Neural progenitor cell (in vitro differentiated cells): ENCODE data around the gene LSP1. TPM values are rescaled to one million over a fixed set of nuclear protein-coding genes. Genes with fewer than 3 reads are reported as not detected.
"Not testable (repeated sequence)": the region's sequence is repeated elsewhere in the genome, so short reads cannot be mapped to it uniquely, and the experiment has no call there.

Experiments used
- DNase-seq: peaks from one replicate; pipeline ENCODE4 v3.0.0-alpha.2; 2016; ENCODE audit warnings: low spot score
- H2AFZ ChIP-seq: fragments of 200-600 bp; sonication (generic); replicated peaks from 2 replicates; pipeline ENCODE4 v1.6.1; 2016; ENCODE audit warnings: antibody characterized with exemption
- H3F3A ChIP-seq: fragments of 200-600 bp; sonication (generic); 2 replicates; pipeline ENCODE4 v1.6.1; 2016; ENCODE audit warnings: antibody characterized with exemption, low read depth
- H3K27ac ChIP-seq: fragments of 200-600 bp; sonication (generic); 2 replicates; pipeline ENCODE4 v1.5.1; 2016; ENCODE audit warnings: mild to moderate bottlenecking
- H3K27me3 ChIP-seq: fragments of 200-600 bp; sonication (generic); 2 replicates; pipeline ENCODE4 v1.6.1; 2016; ENCODE audit warnings: mild to moderate bottlenecking, moderate library complexity
- H3K36me3 ChIP-seq: fragments of 200-600 bp; sonication (generic); 2 replicates; pipeline ENCODE4 v1.5.1; 2016
- H3K4me1 ChIP-seq: fragments of 200-600 bp; sonication (generic); 2 replicates; pipeline ENCODE4 v1.6.1; 2016; ENCODE audit warnings: mixed run types
- H3K4me2 ChIP-seq: fragments of 200-600 bp; sonication (generic); 2 replicates; pipeline ENCODE4 v1.6.1; 2016
- H3K4me3 ChIP-seq: fragments of 200-600 bp; sonication (generic); 2 replicates; pipeline ENCODE4 v1.5.1; 2016
- H3K79me2 ChIP-seq: fragments of 200-600 bp; sonication (generic); 2 replicates; pipeline ENCODE4 v1.6.1; 2016; ENCODE audit warnings: low read depth
- H3K9ac ChIP-seq: fragments of 200-600 bp; sonication (generic); 2 replicates; pipeline ENCODE4 v1.6.1; 2016
- H3K9me3 ChIP-seq: fragments of 200-600 bp; sonication (generic); 2 replicates; pipeline ENCODE4 v1.5.1; 2016; ENCODE audit warnings: low read depth
- H4K20me1 ChIP-seq: fragments of 200-600 bp; sonication (generic); 2 replicates; pipeline ENCODE4 v1.6.1; 2016; ENCODE audit warnings: low read depth
- H3K27ac Mint-ChIP-seq: 3 replicates; pipeline ENCODE4 v1.8.0; 2021; ENCODE audit warnings: mixed read lengths
- H3K27me3 Mint-ChIP-seq: 2 replicates; pipeline ENCODE4 v1.8.0; 2022; ENCODE audit warnings: low read depth, mild to moderate bottlenecking, inconsistent platforms, moderate library complexity, mixed read lengths; ENCODE audit not compliant: insufficient read depth
- H3K36me3 Mint-ChIP-seq: 3 replicates; pipeline ENCODE4 v1.8.0; 2021; ENCODE audit warnings: mixed read lengths
- H3K4me1 Mint-ChIP-seq: 3 replicates; pipeline ENCODE4 v1.8.0; 2021; ENCODE audit warnings: mixed read lengths
- H3K4me3 Mint-ChIP-seq: 3 replicates; pipeline ENCODE4 v1.8.0; 2021; ENCODE audit warnings: mild to moderate bottlenecking, moderate library complexity, mixed read lengths
- H3K9me3 Mint-ChIP-seq: 3 replicates; pipeline ENCODE4 v1.8.0; 2020; ENCODE audit warnings: mixed read lengths
- EZH2 ChIP-seq: fragments of 200-600 bp; sonication (generic); IDR thresholded peaks from 2 replicates; pipeline ENCODE4 v1.6.1; 2017; ENCODE audit warnings: antibody characterized with exemption, mild to moderate bottlenecking, moderate library complexity
- EZH2phosphoT487 ChIP-seq: fragments of 200-600 bp; sonication (generic); IDR thresholded peaks from 2 replicates; pipeline ENCODE4 v1.6.1; 2017; ENCODE audit warnings: antibody characterized with exemption
- total RNA-seq: library from RNA; depleted of rRNA; stranded (reverse); fragments of >200 nt; gene quantifications from 2 replicates; pipeline ENCODE4 v1.2.3, GENCODE V29; 2015; ENCODE audit warnings: low replicate concordance
- TF ChIP-seq, protein P1 (sequence below): fragments of 200-600 bp; sonication (generic); IDR thresholded peaks from 2 replicates; pipeline ENCODE4 v1.5.1; 2017; ENCODE audit warnings: antibody characterized with exemption, mild to moderate bottlenecking

LSP1 gene, protein sequence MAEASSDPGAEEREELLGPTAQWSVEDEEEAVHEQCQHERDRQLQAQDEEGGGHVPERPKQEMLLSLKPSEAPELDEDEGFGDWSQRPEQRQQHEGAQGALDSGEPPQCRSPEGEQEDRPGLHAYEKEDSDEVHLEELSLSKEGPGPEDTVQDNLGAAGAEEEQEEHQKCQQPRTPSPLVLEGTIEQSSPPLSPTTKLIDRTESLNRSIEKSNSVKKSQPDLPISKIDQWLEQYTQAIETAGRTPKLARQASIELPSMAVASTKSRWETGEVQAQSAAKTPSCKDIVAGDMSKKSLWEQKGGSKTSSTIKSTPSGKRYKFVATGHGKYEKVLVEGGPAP
- not detected in 2 replicates for total RNA-seq

GRCh38 chr11:1852877-1853276 is at the start of gene LSP1:
Gene LSP1 (plus strand): TSS chr11:1853084. CDS start chr11:1853145, 61 bp downstream.
- Histone ChIP-seq H3K4me3 (no peak within 1 kb of the TSS), H3K9me3 (no peaks in the 10 kb centered on the region), H3K4me2 (no peak within 1 kb of the TSS), H2AFZ (no peak within 1 kb of the TSS), H3K27me3 (no peaks in the 10 kb centered on the region), H3F3A (no peaks in the 10 kb centered on the region), H4K20me1 (no peaks in the 10 kb centered on the region), H3K27ac (no peak within 1 kb of the TSS), H3K4me1 (no peaks in the 10 kb centered on the region), H3K79me2 (no peaks in the 10 kb centered on the region), H3K36me3 (no peaks in the 10 kb centered on the region), H3K9ac (no peak within 1 kb of the TSS)
- H3K4me1 Mint-ChIP-seq, result no peaks in the 10 kb centered on the region
- TF ChIP-seq EZH2phosphoT487 (no peak), EZH2 (no peak)
- TF ChIP-seq, protein P1, sequence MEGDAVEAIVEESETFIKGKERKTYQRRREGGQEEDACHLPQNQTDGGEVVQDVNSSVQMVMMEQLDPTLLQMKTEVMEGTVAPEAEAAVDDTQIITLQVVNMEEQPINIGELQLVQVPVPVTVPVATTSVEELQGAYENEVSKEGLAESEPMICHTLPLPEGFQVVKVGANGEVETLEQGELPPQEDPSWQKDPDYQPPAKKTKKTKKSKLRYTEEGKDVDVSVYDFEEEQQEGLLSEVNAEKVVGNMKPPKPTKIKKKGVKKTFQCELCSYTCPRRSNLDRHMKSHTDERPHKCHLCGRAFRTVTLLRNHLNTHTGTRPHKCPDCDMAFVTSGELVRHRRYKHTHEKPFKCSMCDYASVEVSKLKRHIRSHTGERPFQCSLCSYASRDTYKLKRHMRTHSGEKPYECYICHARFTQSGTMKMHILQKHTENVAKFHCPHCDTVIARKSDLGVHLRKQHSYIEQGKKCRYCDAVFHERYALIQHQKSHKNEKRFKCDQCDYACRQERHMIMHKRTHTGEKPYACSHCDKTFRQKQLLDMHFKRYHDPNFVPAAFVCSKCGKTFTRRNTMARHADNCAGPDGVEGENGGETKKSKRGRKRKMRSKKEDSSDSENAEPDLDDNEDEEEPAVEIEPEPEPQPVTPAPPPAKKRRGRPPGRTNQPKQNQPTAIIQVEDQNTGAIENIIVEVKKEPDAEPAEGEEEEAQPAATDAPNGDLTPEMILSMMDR, result no peak
- H3K4me3 Mint-ChIP-seq, result no peak within 1 kb of the TSS
- no peak within 1 kb of the TSS for H3K27ac Mint-ChIP-seq
- peaks cover 8% of the 10 kb centered on the region for H3K27me3 Mint-ChIP-seq
- no peaks in the 10 kb centered on the region for H3K36me3 Mint-ChIP-seq
- H3K9me3 Mint-ChIP-seq, result no peaks in the 10 kb centered on the region
- DNase-seq, result no peak

GRCh38 chr11:1803246-1803645 is 49.6 kb upstream of the LSP1 start:
- Histone ChIP-seq H3K4me3 (no peak overlapping the region), H3K4me1 (no peaks in the 10 kb centered on the region), H4K20me1 (no peaks in the 10 kb centered on the region), H3K4me2 (no peak overlapping the region), H3K27ac (no peak overlapping the region), H3K9ac (no peak overlapping the region), H3K36me3 (no peaks in the 10 kb centered on the region), H3F3A (no peaks in the 10 kb centered on the region), H3K9me3 (no peaks in the 10 kb centered on the region), H3K79me2 (no peaks in the 10 kb centered on the region), H3K27me3 (no peaks in the 10 kb centered on the region), H2AFZ (no peak overlapping the region)
- Mint-ChIP-seq H3K4me1 (no peaks in the 10 kb centered on the region), H3K4me3 (no peak overlapping the region), H3K27me3 (peaks cover 5% of the 10 kb centered on the region), H3K9me3 (no peaks in the 10 kb centered on the region), H3K36me3 (no peaks in the 10 kb centered on the region), H3K27ac (peak overlapping the region; percentile 81)
- DNase-seq, result no peak
- no peak for TF ChIP-seq EZH2
- TF ChIP-seq, protein P1, result no peak
- no peak for TF ChIP-seq EZH2phosphoT487

GRCh38 chr11:1803835-1804519 is 48.9 kb upstream of the LSP1 start:
- H3K4me3 ChIP-seq, H3K4me3 Mint-ChIP-seq, H3K27me3 Mint-ChIP-seq, H3K9me3 Mint-ChIP-seq, H3K27ac ChIP-seq, H3K4me2 ChIP-seq, H3K79me2 ChIP-seq, H3K9me3 ChIP-seq, H4K20me1 ChIP-seq, H3K36me3 Mint-ChIP-seq, H3K4me1 ChIP-seq, H3K36me3 ChIP-seq, H3K27ac Mint-ChIP-seq, DNase-seq, H3K27me3 ChIP-seq, H3F3A ChIP-seq, H2AFZ ChIP-seq, H3K9ac ChIP-seq, H3K4me1 Mint-ChIP-seq: not testable (repeated sequence)

GRCh38 chr11:1805525-1805924 is 47.4 kb upstream of the LSP1 start:
- no peak for DNase-seq
- H3K4me1 Mint-ChIP-seq, result no peaks in the 10 kb centered on the region

More at GRCh38 chr11:1805525-1805924, 47.4 kb upstream of the LSP1 start:
- H3K27ac Mint-ChIP-seq, result no peak overlapping the region
- H3K36me3 ChIP-seq, result no peaks in the 10 kb centered on the region
- H3K9me3 ChIP-seq, result no peaks in the 10 kb centered on the region
- H3F3A ChIP-seq, result no peaks in the 10 kb centered on the region
- H3K4me3 ChIP-seq, result no peak overlapping the region
- peaks cover 7% of the 10 kb centered on the region for H3K27me3 Mint-ChIP-seq
- no peaks in the 10 kb centered on the region for H3K4me1 ChIP-seq
- no peaks in the 10 kb centered on the region for H3K36me3 Mint-ChIP-seq
- H2AFZ ChIP-seq, result no peak overlapping the region
- H3K9me3 Mint-ChIP-seq, result peaks cover 3% of the 10 kb centered on the region
- TF ChIP-seq EZH2, result no peak
- TF ChIP-seq EZH2phosphoT487, result no peak
- TF ChIP-seq, protein P1, result no peak
- no peak overlapping the region for H3K9ac ChIP-seq
- no peaks in the 10 kb centered on the region for H4K20me1 ChIP-seq
- no peaks in the 10 kb centered on the region for H3K27me3 ChIP-seq
- H3K79me2 ChIP-seq, result no peaks in the 10 kb centered on the region
- H3K4me2 ChIP-seq, result no peak overlapping the region
- no peak overlapping the region for H3K4me3 Mint-ChIP-seq
- no peak overlapping the region for H3K27ac ChIP-seq
